Stomach (tissue), 9 donors: ENCODE measurements around the gene OSBPL1A. TPM values are rescaled to one million over a fixed set of nuclear protein-coding genes. Genes with fewer than 3 reads are reported as not detected.

Experiments used
- DNase-seq, 2 donors: peaks; one replicate each; pipeline versions ENCODE4 v3.0.0 to v3.0.0-alpha.2; 2013 to 2019
- H3K27ac ChIP-seq, 5 donors: fragments of 200-600 bp in 4 of 5; sonication (generic) in 4 of 5; one replicate each; pipeline ENCODE4 v1.5.1; 2013 to 2019; ENCODE audit warnings: mild to moderate bottlenecking in 1 of 5, moderate library complexity in 1 of 5
- H3K27me3 ChIP-seq, 3 donors: fragments of 200-600 bp; sonication (generic); one replicate each; pipeline ENCODE4 v1.5.1; 2017 to 2019; ENCODE audit warnings: mixed run types in 1 of 3
- H3K36me3 ChIP-seq, 4 donors: fragments of 200-600 bp; sonication (generic); 1 replicate in 3 of 4; 2 replicates in 1 of 4; pipeline ENCODE4 v1.5.1; 2016 to 2019
- H3K4me1 ChIP-seq, 4 donors: fragments of 200-600 bp; sonication (generic); one replicate each; pipeline ENCODE4 v1.5.1; 2016 to 2019
- H3K4me3 ChIP-seq, 4 donors: fragments of 200-600 bp; sonication (generic) in 3 of 4; one replicate each; pipeline ENCODE4 v1.5.1; 2016 to 2019; ENCODE audit warnings: mild to moderate bottlenecking in 1 of 4
- H3K9me3 ChIP-seq, 4 donors: fragments of 200-600 bp; sonication (generic); one replicate each; pipeline ENCODE4 v1.5.1; 2016 to 2019
- EP300 ChIP-seq: sonication (generic); formaldehyde crosslinking; IDR thresholded peaks from one replicate; pipeline ENCODE4 v1.6.1; 2017; ENCODE audit warnings: antibody characterized with exemption
- POLR2A ChIP-seq, 4 donors: fragments of 450-650 bp; IDR thresholded peaks; one replicate each; pipeline ENCODE4 v1.6.1; 2016; ENCODE audit warnings: antibody characterized with exemption in 4 of 4, control low read depth in 2 of 4, mild to moderate bottlenecking in 1 of 4, moderate library complexity in 1 of 4
- POLR2AphosphoS5 ChIP-seq, 3 donors: sonication (generic); formaldehyde crosslinking; IDR thresholded peaks; one replicate each; pipeline ENCODE4 v1.6.1; 2016; ENCODE audit warnings: antibody characterized with exemption in 3 of 3
- WGBS, 5 donors: extraction: QIAGEN DNeasy Blood & Tissue Kit in 3 of 5; methylation state at CpG; one replicate each; pipeline versions ENCODE4 v1.1.5 to v1.1.7; 2013 to 2018; 5-methylcytosine and 5-hydroxymethylcytosine counted together
- intact Hi-C: fragments of 100-400 bp; cut with DNase I; formaldehyde crosslinking; loops from one replicate; pipeline ENCODE4 v1.15.1; 2023; ENCODE audit warnings: low total_unique reads
- polyA plus RNA-seq, 3 donors: library from polyadenylated mRNA; stranded (reverse); fragments of 200-250 nt; gene quantifications; one replicate each; pipeline ENCODE4 v1.2.3, GENCODE V29; 2013
- total RNA-seq, 5 donors: library from RNA; depleted of rRNA; stranded (reverse); fragments of >200 nt; gene quantifications; one replicate each; pipeline versions ENCODE4 v1.1.0 to v1.2.3, GENCODE V29; 2014 to 2016
- TF ChIP-seq, protein P1 (sequence below), 7 experiments: fragments of 450-650 bp in 4 of 7; fragments of 200-600 bp in 3 of 7; sonication (generic) in 3 of 7; IDR thresholded peaks; one replicate each; pipeline ENCODE4 v1.5.1; 2016 to 2019; ENCODE audit warnings: antibody characterized with exemption in 7 of 7, control low read depth in 2 of 7, mild to moderate bottlenecking in 1 of 7
- donor health status: healthy with polysubstance abuse.
- donor health status: Bipolar disorder and iron deficiency.
- donor health status: healthy.

OSBPL1A gene
- total and polyA plus RNA-seq, 8 donors, result 13.6 to 129 (median 38.8) TPM

DNA sequence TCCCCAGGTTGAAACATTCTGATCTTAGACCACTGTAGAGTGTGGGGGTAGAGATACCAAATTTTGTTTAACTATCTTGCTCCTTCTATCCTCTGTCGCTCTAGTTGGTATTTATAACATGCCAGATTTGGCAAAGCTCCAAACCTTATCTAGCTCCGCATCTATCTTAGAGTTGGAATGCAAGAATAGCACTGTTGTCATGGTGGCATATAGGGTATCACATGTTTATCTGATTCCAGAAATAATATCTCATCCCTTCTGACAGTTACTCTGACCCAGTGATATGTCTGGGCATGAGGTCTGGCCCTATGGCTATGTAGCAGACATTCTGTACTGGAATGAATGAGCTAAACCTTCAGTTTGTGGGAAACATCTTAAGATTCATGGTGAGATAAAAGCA is 207.0 kb downstream of the OSBPL1A start:
- H3K9me3 ChIP-seq, result no peaks in the 10 kb centered on the region
- no peak for DNase-seq
- peaks cover 0 to 15% (median 8%) of the 10 kb centered on the region in 4 donors for H3K36me3 ChIP-seq
- H3K4me3 ChIP-seq, result no peak overlapping the region
- H3K27ac ChIP-seq, result no peak overlapping the region
- TF ChIP-seq POLR2A (IDR thresholded peaks at IDR 0.05), result no peak
- intact Hi-C loops, result no loop called here
- 76 to 83% (median 78%) methylated on average over 2 of the region's 2 CpGs for WGBS, 5 donors
- no peaks in the 10 kb centered on the region for H3K27me3 ChIP-seq
- H3K4me1 ChIP-seq, result peaks cover 0 to 11% (median 7%) of the 10 kb centered on the region in 4 donors

DNA sequence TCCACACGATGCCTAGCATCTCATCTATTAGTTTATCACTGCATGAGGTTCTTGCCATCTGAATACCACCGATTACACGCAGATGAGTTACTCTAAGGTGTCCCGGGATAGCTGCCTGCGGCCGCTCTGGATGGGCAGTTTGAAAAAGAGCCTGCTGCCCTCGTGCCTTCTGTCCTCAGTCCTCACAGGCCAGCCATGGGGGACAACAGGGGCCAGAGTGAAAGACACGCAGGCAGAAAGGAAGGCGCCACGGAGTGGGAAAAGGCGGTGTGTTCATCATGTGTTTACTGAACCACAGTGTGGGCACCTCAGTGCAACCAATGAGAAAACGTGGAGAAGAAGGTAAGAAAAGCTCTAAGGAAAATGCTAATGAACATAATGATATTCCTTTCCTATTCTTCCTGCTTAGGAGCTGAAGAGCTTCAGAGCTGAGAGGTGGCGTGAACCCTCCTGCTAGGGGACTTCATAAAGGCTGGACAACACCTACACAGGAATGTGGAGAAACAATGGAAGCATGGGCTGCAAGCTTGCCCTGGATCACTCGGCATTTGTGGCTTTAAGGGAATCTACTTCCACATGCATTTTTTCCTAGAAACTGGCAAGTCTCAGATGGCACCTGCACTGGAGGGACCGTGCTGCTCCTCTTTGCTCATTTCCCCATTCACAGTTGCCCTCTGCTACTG is 207.8 kb downstream of the OSBPL1A start:
- H3K27ac ChIP-seq, result no peak overlapping the region
- TF ChIP-seq EP300 (no peak), POLR2AphosphoS5 (IDR thresholded peaks at IDR 0.05) (no peak), POLR2A (IDR thresholded peaks at IDR 0.05) (no peak)
- TF ChIP-seq, protein P1, sequence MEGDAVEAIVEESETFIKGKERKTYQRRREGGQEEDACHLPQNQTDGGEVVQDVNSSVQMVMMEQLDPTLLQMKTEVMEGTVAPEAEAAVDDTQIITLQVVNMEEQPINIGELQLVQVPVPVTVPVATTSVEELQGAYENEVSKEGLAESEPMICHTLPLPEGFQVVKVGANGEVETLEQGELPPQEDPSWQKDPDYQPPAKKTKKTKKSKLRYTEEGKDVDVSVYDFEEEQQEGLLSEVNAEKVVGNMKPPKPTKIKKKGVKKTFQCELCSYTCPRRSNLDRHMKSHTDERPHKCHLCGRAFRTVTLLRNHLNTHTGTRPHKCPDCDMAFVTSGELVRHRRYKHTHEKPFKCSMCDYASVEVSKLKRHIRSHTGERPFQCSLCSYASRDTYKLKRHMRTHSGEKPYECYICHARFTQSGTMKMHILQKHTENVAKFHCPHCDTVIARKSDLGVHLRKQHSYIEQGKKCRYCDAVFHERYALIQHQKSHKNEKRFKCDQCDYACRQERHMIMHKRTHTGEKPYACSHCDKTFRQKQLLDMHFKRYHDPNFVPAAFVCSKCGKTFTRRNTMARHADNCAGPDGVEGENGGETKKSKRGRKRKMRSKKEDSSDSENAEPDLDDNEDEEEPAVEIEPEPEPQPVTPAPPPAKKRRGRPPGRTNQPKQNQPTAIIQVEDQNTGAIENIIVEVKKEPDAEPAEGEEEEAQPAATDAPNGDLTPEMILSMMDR (IDR thresholded peaks at IDR 0.05), result no peak
- H3K27me3 ChIP-seq, result no peaks in the 10 kb centered on the region
- H3K4me1 ChIP-seq, result peaks cover 0 to 11% (median 7%) of the 10 kb centered on the region in 4 donors
- peaks cover 0 to 12% (median 6%) of the 10 kb centered on the region in 4 donors for H3K36me3 ChIP-seq
- intact Hi-C loops, result no loop called here
- no peak for DNase-seq
- WGBS, 5 donors, result 93 to 96% (median 94%) methylated on average over 15 of the region's 15 CpGs
- no peaks in the 10 kb centered on the region for H3K9me3 ChIP-seq
- no peak overlapping the region for H3K4me3 ChIP-seq

DNA sequence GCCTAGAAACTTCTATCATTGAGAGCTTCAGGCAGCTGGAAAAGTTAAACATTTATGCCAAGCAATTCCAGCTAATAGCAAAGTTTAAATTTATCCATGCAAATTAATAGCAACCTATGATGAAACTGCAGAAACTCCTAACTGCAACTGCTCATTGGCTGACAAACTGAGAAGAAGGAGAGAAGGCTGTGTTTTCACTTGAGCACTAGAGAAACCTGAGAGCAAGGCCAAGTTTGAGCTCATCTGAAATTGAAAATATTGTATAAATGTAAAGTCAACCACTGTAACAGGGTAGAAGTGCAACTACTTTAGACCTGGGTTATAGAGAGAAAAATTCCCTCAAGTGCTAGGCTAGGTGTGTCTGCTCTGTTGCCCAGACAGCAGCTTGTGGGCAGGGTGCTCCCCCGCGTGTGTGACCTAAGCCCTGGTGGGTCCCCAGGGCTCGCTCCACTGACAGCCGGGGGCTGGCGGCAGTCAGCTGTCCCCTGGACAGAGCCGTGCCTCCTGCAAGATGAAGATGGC is 208.6 kb downstream of the OSBPL1A start:
- WGBS, 5 donors, result 63 to 77% (median 74%) methylated on average over 6 of the region's 6 CpGs
- Histone ChIP-seq H3K36me3 (peaks cover 0 to 7% (median 6%) of the 10 kb centered on the region in 4 donors), H3K9me3 (no peaks in the 10 kb centered on the region), H3K4me3 (no peak overlapping the region), H3K4me1 (peaks cover 0 to 11% (median 7%) of the 10 kb centered on the region in 4 donors), H3K27me3 (no peaks in the 10 kb centered on the region), H3K27ac (peak overlapping the region in 1 of 5 donors; percentile 13)
- intact Hi-C loops, result no loop called here
- no peak for TF ChIP-seq POLR2AphosphoS5 (IDR thresholded peaks at IDR 0.05)
- peak in 1 of 2 donors; percentile 49 for DNase-seq

DNA sequence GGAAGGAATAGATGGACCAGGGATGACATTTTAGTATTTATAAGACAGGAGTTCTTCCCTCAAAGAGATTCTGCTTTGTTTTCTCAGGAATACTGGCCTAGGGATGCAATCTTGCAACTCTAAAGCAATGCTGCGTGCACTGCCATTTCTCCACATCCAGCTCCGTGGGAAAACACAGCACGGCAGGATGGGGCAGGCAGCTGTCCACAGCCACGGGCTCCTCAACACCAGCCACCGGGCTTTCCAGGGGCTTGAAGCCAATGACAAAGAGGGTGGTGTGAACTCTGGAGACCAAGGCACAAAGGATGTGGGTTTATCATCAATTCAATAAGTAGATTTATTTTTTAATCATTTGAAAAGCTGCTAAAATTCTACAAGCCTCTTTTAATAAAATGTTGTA is 209.5 kb downstream of the OSBPL1A start:
- TF ChIP-seq POLR2A (IDR thresholded peaks at IDR 0.05) (no peak), EP300 (no peak)
- TF ChIP-seq, protein P1 (IDR thresholded peaks at IDR 0.05), result no peak
- H3K4me1 ChIP-seq, result peaks cover 0 to 11% (median 7%) of the 10 kb centered on the region in 4 donors
- no peak overlapping the region for H3K27ac ChIP-seq
- H3K9me3 ChIP-seq, result no peaks in the 10 kb centered on the region
- intact Hi-C loops, result no loop called here
- WGBS, 5 donors, result 73 to 87% (median 84%) methylated on average over 5 of the region's 5 CpGs
- DNase-seq, result no peak
- no peak overlapping the region for H3K4me3 ChIP-seq
- peaks cover 0 to 7% (median 6%) of the 10 kb centered on the region in 4 donors for H3K36me3 ChIP-seq
- no peaks in the 10 kb centered on the region for H3K27me3 ChIP-seq

DNA sequence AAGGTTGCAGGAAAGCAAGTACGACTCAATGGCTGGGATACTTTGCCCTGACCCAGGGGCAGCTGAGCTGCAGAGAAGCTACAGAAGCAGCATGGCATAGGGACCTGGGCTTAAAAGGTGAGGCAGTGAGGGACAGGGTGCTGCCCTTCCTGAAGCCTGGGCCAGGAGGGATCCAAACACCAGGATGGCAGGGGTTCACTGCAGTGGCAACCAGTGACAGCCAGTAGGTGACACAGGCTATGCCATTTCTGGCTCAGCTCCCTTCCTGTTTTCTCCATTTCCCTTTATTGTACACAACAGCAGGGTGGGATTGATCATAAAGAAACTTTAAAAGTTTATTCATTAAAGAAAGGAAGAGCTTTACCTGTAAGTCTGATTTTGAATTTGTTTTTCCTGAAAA is 209.9 kb downstream of the OSBPL1A start:
- H3K27me3 ChIP-seq, result no peaks in the 10 kb centered on the region
- H3K4me3 ChIP-seq, result no peak overlapping the region
- 75 to 98% (median 86%) methylated on average over 1 of the region's 1 CpG for WGBS, 5 donors
- no peaks in the 10 kb centered on the region for H3K9me3 ChIP-seq
- TF ChIP-seq EP300 (no peak), POLR2A (IDR thresholded peaks at IDR 0.05) (no peak), POLR2AphosphoS5 (IDR thresholded peaks at IDR 0.05) (no peak)
- TF ChIP-seq, protein P1 (IDR thresholded peaks at IDR 0.05), result no peak
- intact Hi-C loops, result no loop called here
- DNase-seq, result no peak
- peaks cover 0 to 7% (median 6%) of the 10 kb centered on the region in 4 donors for H3K36me3 ChIP-seq
- peaks cover 0 to 11% (median 7%) of the 10 kb centered on the region in 4 donors for H3K4me1 ChIP-seq
- H3K27ac ChIP-seq, result no peak overlapping the region
